ENCODE results near the gene VSIG8. TPM values are rescaled to one million over a fixed set of nuclear protein-coding genes. Genes with fewer than 3 reads are reported as not detected.

VSIG8 gene
- total RNA-seq, 1 experiment from 2014 or later = not detected

GRCh38 chr1:159841749-159842148 lies 20.7 kb downstream of the VSIG8 start:
- Mint-ChIP-seq H3K4me1 (ENCODE audit: low read depth, unreplicated experiment) (peaks cover 4% of the 10 kb centered on the region), H3K4me3 (ENCODE audit: low read depth, unreplicated experiment) (no peak overlapping the region), H3K36me3 (ENCODE audit: insufficient read depth, unreplicated experiment) (no peaks in the 10 kb centered on the region), H3K27me3 (ENCODE audit: unreplicated experiment) (peaks cover 37% of the 10 kb centered on the region), H3K9me3 (ENCODE audit: low read depth, unreplicated experiment) (no peaks in the 10 kb centered on the region), H3K27ac (ENCODE audit: unreplicated experiment) (no peak overlapping the region)
- intact Hi-C loops (cut with micrococcal nuclease; ENCODE audit: unreplicated experiment) = no loop called here
- no TSS peak for BruUV-seq (replicated peaks)
- DNase-seq = no peak
- no peak for TF ChIP-seq CTCF (IDR thresholded peaks at IDR 0.05; ENCODE audit: unreplicated experiment)
- CTCF ChIA-PET = interaction anchor here (0.6 kb wide), 1 partner anchor 40 kb away, joined by 8 read pairs; no protein-coding TSS in a partner anchor

DNA sequence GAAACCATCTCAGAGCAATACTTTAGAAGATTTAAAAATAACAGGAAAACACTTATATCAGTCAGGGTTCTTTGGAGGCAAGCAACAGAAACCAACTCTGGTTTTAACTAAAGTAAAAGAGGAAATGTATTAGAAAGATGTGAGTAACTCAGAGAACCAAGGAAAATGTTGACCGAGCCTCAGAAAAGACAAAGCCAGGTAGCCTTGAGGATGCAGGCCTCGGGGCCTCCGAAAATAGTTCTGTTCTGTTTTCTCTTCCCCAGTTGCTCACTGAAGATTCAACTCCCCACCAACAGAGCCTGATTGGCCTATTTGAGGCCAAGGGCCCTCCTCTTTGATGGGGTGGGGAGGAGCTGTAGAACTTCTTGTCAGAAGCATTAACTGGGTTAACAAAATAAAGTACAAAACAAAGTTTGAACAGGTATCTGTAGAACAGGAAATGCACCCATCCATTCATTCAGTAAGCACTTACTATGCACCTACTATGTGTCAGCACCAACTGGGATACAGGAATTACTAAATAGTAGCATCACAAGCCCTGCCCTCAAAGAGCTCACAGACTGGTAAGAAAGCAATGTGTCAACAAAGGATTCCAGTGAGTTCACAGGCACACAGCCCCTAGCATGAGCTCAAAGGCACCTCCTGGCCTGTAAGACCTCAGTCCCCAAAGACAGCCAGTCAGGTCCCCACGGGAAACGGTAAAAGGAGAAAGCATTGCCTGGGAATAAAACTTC lies 23.2 kb downstream of the VSIG8 start:
- Mint-ChIP-seq H3K27ac (ENCODE audit: unreplicated experiment) (no peak overlapping the region), H3K4me3 (ENCODE audit: low read depth, unreplicated experiment) (no peak overlapping the region), H3K36me3 (ENCODE audit: insufficient read depth, unreplicated experiment) (no peaks in the 10 kb centered on the region), H3K27me3 (ENCODE audit: unreplicated experiment) (peaks cover 12% of the 10 kb centered on the region), H3K9me3 (ENCODE audit: low read depth, unreplicated experiment) (no peaks in the 10 kb centered on the region), H3K4me1 (ENCODE audit: low read depth, unreplicated experiment) (peaks cover 8% of the 10 kb centered on the region)
- DNase-seq = no peak
- no TSS peak for BruUV-seq (replicated peaks)
- no peak for TF ChIP-seq CTCF (IDR thresholded peaks at IDR 0.05; ENCODE audit: unreplicated experiment)
- CTCF ChIA-PET = interaction anchor here (0.5 kb wide), 1 partner anchor 216 kb away, joined by 7 read pairs; no protein-coding TSS in a partner anchor
- intact Hi-C loops (cut with micrococcal nuclease; ENCODE audit: unreplicated experiment) = no loop called here

GRCh38 chr1:159838715-159839114 lies 23.7 kb downstream of the VSIG8 start:
- no peak for DNase-seq

DNA sequence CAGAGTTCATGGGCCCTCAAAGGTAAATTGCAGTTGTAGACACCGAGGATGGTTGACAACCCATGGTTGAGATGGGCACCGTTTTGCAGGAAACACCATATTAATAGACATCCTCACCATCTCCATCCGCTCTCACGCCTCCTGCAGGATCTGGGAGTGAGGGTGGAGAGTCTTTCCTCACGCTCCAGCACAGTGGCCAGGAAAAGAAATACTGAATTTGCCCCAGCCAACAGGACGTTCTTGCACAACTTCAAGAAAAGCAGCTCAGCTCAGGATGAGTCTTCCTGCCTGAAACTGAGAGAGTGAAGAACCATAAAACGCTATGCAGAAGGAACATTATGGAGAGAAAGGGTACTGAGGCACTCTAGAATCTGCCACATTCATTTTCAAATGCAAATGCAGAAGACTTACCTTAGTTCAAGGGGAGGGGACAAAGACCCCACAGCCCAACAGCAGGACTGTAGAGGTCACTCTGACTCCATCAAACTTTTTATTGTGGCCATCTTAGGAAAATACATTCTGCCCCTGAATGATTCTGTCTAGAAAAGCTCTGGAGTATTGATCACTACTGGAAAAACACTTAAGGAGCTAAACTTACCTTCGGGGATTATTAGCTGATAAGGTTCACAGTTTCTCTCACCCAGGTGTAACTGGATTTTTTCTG lies 26.5 kb downstream of the VSIG8 start:
- TF ChIP-seq CTCF (IDR thresholded peaks at IDR 0.05; ENCODE audit: unreplicated experiment) = no peak
- intact Hi-C loops (cut with micrococcal nuclease; ENCODE audit: unreplicated experiment) = loop anchor here (2.0 kb wide), 1 partner anchor 55 kb away; no protein-coding TSS in a partner anchor
- Mint-ChIP-seq H3K36me3 (ENCODE audit: insufficient read depth, unreplicated experiment) (no peaks in the 10 kb centered on the region), H3K9me3 (ENCODE audit: low read depth, unreplicated experiment) (no peaks in the 10 kb centered on the region), H3K4me3 (ENCODE audit: low read depth, unreplicated experiment) (no peak overlapping the region), H3K27ac (ENCODE audit: unreplicated experiment) (no peak overlapping the region), H3K27me3 (ENCODE audit: unreplicated experiment) (peaks cover 26% of the 10 kb centered on the region), H3K4me1 (ENCODE audit: low read depth, unreplicated experiment) (peaks cover 8% of the 10 kb centered on the region)
- DNase-seq = no peak
- CTCF ChIA-PET = interaction anchor here (0.8 to 1.3 kb wide), 4 partner anchors 38 to 57 kb away, joined by 3 to 7 read pairs (median 4); no protein-coding TSS in a partner anchor
- BruUV-seq (replicated peaks) = no TSS peak

More at GRCh38 chr1:159838715-159839114, 23.7 kb downstream of the VSIG8 start:
- BruUV-seq (replicated peaks) = no TSS peak
- no peak overlapping the region for H3K27ac Mint-ChIP-seq (ENCODE audit: unreplicated experiment)
- H3K4me3 Mint-ChIP-seq (ENCODE audit: low read depth, unreplicated experiment) = no peak overlapping the region
- intact Hi-C loops (cut with micrococcal nuclease; ENCODE audit: unreplicated experiment) = no loop called here
- CTCF ChIA-PET = no interaction called here
- H3K36me3 Mint-ChIP-seq (ENCODE audit: insufficient read depth, unreplicated experiment) = no peaks in the 10 kb centered on the region
- no peak for TF ChIP-seq CTCF (IDR thresholded peaks at IDR 0.05; ENCODE audit: unreplicated experiment)
- no peaks in the 10 kb centered on the region for H3K9me3 Mint-ChIP-seq (ENCODE audit: low read depth, unreplicated experiment)
- peaks cover 12% of the 10 kb centered on the region for H3K27me3 Mint-ChIP-seq (ENCODE audit: unreplicated experiment)
- peaks cover 8% of the 10 kb centered on the region for H3K4me1 Mint-ChIP-seq (ENCODE audit: low read depth, unreplicated experiment)

All from Calu3 (cell line).